Esophagus muscularis mucosa (tissue), 4 donors: Measurements from ENCODE around the gene RETREG3. TPM values are rescaled to one million over a fixed set of nuclear protein-coding genes. Genes with fewer than 3 reads are reported as not detected.
A peak's percentile ranks its signal among the peaks of the same experiment; 100 is the strongest.

ENCODE experiments used
- DNase-seq: peaks from one replicate; pipeline ENCODE4 v3.0.0-alpha.2; 2017; ENCODE audit errors: extremely low spot score
- H3K27ac ChIP-seq, 4 donors: fragments of 200-600 bp; sonication (generic); replicated peaks in 1 of 4; 1 replicate in 3 of 4; 2 replicates in 1 of 4; pipeline ENCODE4 v1.5.1; 2016 to 2019; ENCODE audit warnings: mild to moderate bottlenecking in 1 of 4
- H3K27me3 ChIP-seq, 4 donors: fragments of 200-600 bp; sonication (generic); one replicate each; pipeline versions ENCODE4 v1.5.1 to v1.6.0; 2016 to 2019
- H3K36me3 ChIP-seq, 4 donors: fragments of 200-600 bp; sonication (generic); one replicate each; pipeline ENCODE4 v1.5.1; 2016 to 2019
- H3K4me1 ChIP-seq, 4 donors: fragments of 200-600 bp; sonication (generic); one replicate each; pipeline ENCODE4 v1.5.1; 2016 to 2019
- H3K4me3 ChIP-seq, 4 donors: fragments of 200-600 bp; sonication (generic); 1 replicate in 2 of 4; 2 replicates in 2 of 4; pipeline ENCODE4 v1.5.1; 2016 to 2019; ENCODE audit warnings: mild to moderate bottlenecking in 4 of 4, moderate library complexity in 1 of 4
- H3K9me3 ChIP-seq, 4 donors: fragments of 200-600 bp; sonication (generic); 1 replicate in 3 of 4; 2 replicates in 1 of 4; pipeline ENCODE4 v1.5.1; 2016 to 2019
- CTCF ChIP-seq, 3 experiments: fragments of 200-600 bp in 2 of 3; fragments of 450-650 bp in 1 of 3; sonication (generic) in 2 of 3; IDR thresholded peaks; one replicate each; pipeline ENCODE4 v1.5.1; 2017 to 2019; ENCODE audit warnings: antibody characterized with exemption in 3 of 3, mild to moderate bottlenecking in 2 of 3, moderate library complexity in 1 of 3
- EP300 ChIP-seq: sonication (generic); formaldehyde crosslinking; IDR thresholded peaks from one replicate; pipeline ENCODE4 v1.6.1; 2017; ENCODE audit warnings: antibody characterized with exemption
- POLR2A ChIP-seq: fragments of 450-650 bp; IDR thresholded peaks from one replicate; pipeline ENCODE4 v1.6.1; 2017; ENCODE audit warnings: antibody characterized with exemption, moderate library complexity, mild to moderate bottlenecking, low read depth
- POLR2AphosphoS5 ChIP-seq, 2 donors: sonication (generic); formaldehyde crosslinking; IDR thresholded peaks; one replicate each; pipeline ENCODE4 v1.6.1; 2017; ENCODE audit warnings: antibody characterized with exemption in 2 of 2
- WGBS: methylation state at CpG from one replicate; pipeline ENCODE4 v1.1.5; 2018; 5-methylcytosine and 5-hydroxymethylcytosine counted together
- intact Hi-C: fragments of 100-400 bp; cut with DNase I; formaldehyde crosslinking; loops from one replicate; pipeline ENCODE4 v1.15.1; 2023
- total RNA-seq, 4 donors: library from RNA; depleted of rRNA; stranded (reverse); fragments of >200 nt; gene quantifications; one replicate each; pipeline versions ENCODE4 v1.1.0 to v1.2.1, GENCODE V29; 2016

The RETREG3 gene
- total RNA-seq, 4 donors from 2014 or later = 42.7 to 93.3 (median 57.0) TPM

GRCh38 chr17:42563543-42563942 lies 45.6 kb downstream of the RETREG3 start:
- peaks cover 19 to 32% (median 28%) of the 10 kb centered on the region in 4 donors for H3K36me3 ChIP-seq
- H3K27ac ChIP-seq = peak overlapping the region in 3 of 4 donors; percentile 10 to 90 (median 11)
- peaks cover 40 to 69% (median 62%) of the 10 kb centered on the region in 4 donors for H3K4me1 ChIP-seq
- no peak for DNase-seq
- no peak for TF ChIP-seq POLR2A
- TF ChIP-seq CTCF (IDR thresholded peaks at IDR 0.05) = no peak
- no peak for TF ChIP-seq EP300
- TF ChIP-seq POLR2AphosphoS5 (IDR thresholded peaks at IDR 0.05) = no peak
- intact Hi-C loops = no loop called here
- no peaks in the 10 kb centered on the region for H3K9me3 ChIP-seq
- H3K4me3 ChIP-seq = peak overlapping the region in 3 of 4 donors; percentile 70 to 87 (median 75)
- WGBS = 33% methylated on average over 1 of the region's 1 CpG
- H3K27me3 ChIP-seq = no peaks in the 10 kb centered on the region

GRCh38 chr17:42563143-42563509 lies 46.0 kb downstream of the RETREG3 start:
- Histone ChIP-seq H3K27ac (peak overlapping the region; percentile 83 to 90 (median 85)), H3K9me3 (no peaks in the 10 kb centered on the region), H3K27me3 (no peaks in the 10 kb centered on the region), H3K4me3 (peak overlapping the region; percentile 70 to 87 (median 73)), H3K36me3 (peaks cover 19 to 28% (median 25%) of the 10 kb centered on the region in 4 donors), H3K4me1 (peaks cover 36 to 65% (median 59%) of the 10 kb centered on the region in 4 donors)
- no peak for DNase-seq
- intact Hi-C loops = no loop called here
- no CpG with 5 or more reads among the region's 14 CpGs for WGBS
- TF ChIP-seq CTCF (IDR thresholded peaks at IDR 0.05) (no peak), POLR2A (no peak), EP300 (no peak), POLR2AphosphoS5 (IDR thresholded peaks at IDR 0.05) (no peak)

- intact Hi-C loops = no loop called here
- Histone ChIP-seq H3K4me1 (peaks cover 31 to 59% (median 53%) of the 10 kb centered on the region in 4 donors), H3K9me3 (no peaks in the 10 kb centered on the region), H3K27me3 (no peaks in the 10 kb centered on the region), H3K27ac (peak overlapping the region; percentile 83 to 90 (median 85)), H3K4me3 (peak overlapping the region; percentile 70 to 87 (median 73)), H3K36me3 (peaks cover 19 to 28% (median 25%) of the 10 kb centered on the region in 4 donors)
- no peak for DNase-seq
- TF ChIP-seq POLR2AphosphoS5 (IDR thresholded peaks at IDR 0.05) (no peak), POLR2A (no peak), CTCF (IDR thresholded peaks at IDR 0.05) (no peak), EP300 (no peak)
- 8% methylated on average over 40 of the region's 48 CpGs for WGBS
Observed at GRCh38 chr17:42562388-42563142, 46.6 kb downstream of the RETREG3 start.

- H3K4me3 ChIP-seq = peak within 1 kb of the TSS; percentile 70 to 87 (median 73)
- TF ChIP-seq EP300 = no peak
- peak; percentile 56 for TF ChIP-seq POLR2A
- peak; percentile 90 to 98 for TF ChIP-seq POLR2AphosphoS5 (IDR thresholded peaks at IDR 0.05)
- peak in 1 of 3 experiments; percentile 17 for TF ChIP-seq CTCF (IDR thresholded peaks at IDR 0.05)
- peaks cover 19 to 28% (median 25%) of the 10 kb centered on the region in 4 donors for H3K36me3 ChIP-seq
- DNase-seq = peak; percentile 98
- H3K27ac ChIP-seq = peak within 1 kb of the TSS; percentile 83 to 90 (median 85)
- H3K9me3 ChIP-seq = no peaks in the 10 kb centered on the region
- 0% methylated on average over 19 of the region's 26 CpGs for WGBS
- H3K27me3 ChIP-seq = no peaks in the 10 kb centered on the region
- H3K4me1 ChIP-seq = peaks cover 31 to 55% (median 50%) of the 10 kb centered on the region in 4 donors
- intact Hi-C loops = no loop called here
Observed at GRCh38 chr17:42561897-42562387, 47.2 kb downstream of the RETREG3 start, which contains the start of gene COASY. TSS of gene COASY (plus strand) at chr17:42562148. CDS start at chr17:42562623, 475 bp downstream.
